Body of pancreas (tissue), 4 donors: ENCODE results near the gene IFITM1. TPM values are rescaled to one million over a fixed set of nuclear protein-coding genes. Genes with fewer than 3 reads are reported as not detected.

Experiments
- ATAC-seq: fragments of 150-250 bp; one replicate; pipeline ENCODE4 v1.9.1; 2016
- DNase-seq, 4 donors: peaks; one replicate each; pipeline ENCODE4 v3.0.0-alpha.2; 2019
- H3K27ac ChIP-seq, 4 donors: fragments of 200-600 bp; sonication (generic); 1 replicate in 3 of 4; 2 replicates in 1 of 4; pipeline versions ENCODE4 v1.5.1 to v1.6.1; 2016 to 2019; ENCODE audit warnings: mild to moderate bottlenecking in 1 of 4, mixed read lengths in 1 of 4, moderate library complexity in 1 of 4
- H3K27me3 ChIP-seq, 2 donors: fragments of 200-600 bp; sonication (generic); one replicate each; pipeline ENCODE4 v1.6.0; 2016; ENCODE audit warnings: mild to moderate bottlenecking in 1 of 2
- H3K36me3 ChIP-seq, 2 donors: fragments of 200-600 bp; sonication (generic); replicated peaks in 1 of 2; 2 replicates each; pipeline ENCODE4 v1.5.1; 2016; ENCODE audit warnings: low read depth in 2 of 2; ENCODE audit not compliant: insufficient read depth in 1 of 2
- H3K4me1 ChIP-seq: fragments of 200-600 bp; sonication (generic); one replicate; pipeline ENCODE4 v1.6.0; 2016
- H3K4me3 ChIP-seq, 2 donors: fragments of 200-600 bp; sonication (generic); 1 replicate in 1 of 2; 2 replicates in 1 of 2; pipeline ENCODE4 v1.5.1; 2016 to 2019
- H3K9me3 ChIP-seq, 3 donors: fragments of 200-600 bp; sonication (generic); 1 replicate in 2 of 3; 2 replicates in 1 of 3; pipeline ENCODE4 v1.5.1; 2016
- POLR2A ChIP-seq, 3 donors: fragments of 450-650 bp; IDR thresholded peaks; one replicate each; pipeline ENCODE4 v1.6.1; 2016; ENCODE audit warnings: antibody characterized with exemption in 3 of 3, mild to moderate bottlenecking in 2 of 3
- WGBS, 2 donors: methylation state at CpG; one replicate each; pipeline ENCODE4 v1.1.5; 2017; 5-methylcytosine and 5-hydroxymethylcytosine counted together
- intact Hi-C: fragments of 100-400 bp; cut with DNase I; formaldehyde crosslinking; loops from one replicate; pipeline ENCODE4 v1.15.1; 2023
- total RNA-seq, 2 donors: library from RNA; depleted of rRNA; stranded (reverse); fragments of >200 nt; gene quantifications; one replicate each; pipeline ENCODE4 v1.1.0, GENCODE V29; 2016
- TF ChIP-seq, protein P1 (sequence below), 7 experiments: fragments of 450-650 bp in 4 of 7; fragments of 200-600 bp in 3 of 7; sonication (generic) in 3 of 7; IDR thresholded peaks; one replicate each; pipeline ENCODE4 v1.5.1; 2016 to 2019; ENCODE audit warnings: antibody characterized with exemption in 7 of 7

Gene IFITM1
- total RNA-seq, 2 donors from 2014 or later = 31.0 to 39.7 TPM

DNA sequence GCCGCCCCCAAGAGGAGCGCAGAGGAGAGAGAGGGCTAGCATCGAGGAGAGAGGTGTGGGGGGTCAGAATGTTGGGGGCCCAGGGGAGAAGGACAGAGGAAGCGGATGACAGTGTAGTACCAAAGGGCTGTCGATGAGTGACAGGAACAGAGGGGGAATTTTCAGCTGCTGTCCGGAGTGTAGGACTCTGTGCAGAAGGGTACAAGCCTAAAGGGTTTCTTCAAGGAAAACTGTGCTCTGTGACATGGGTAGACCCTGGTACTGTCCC lies 41.0 kb upstream of the IFITM1 start:
- H3K4me3 ChIP-seq = no peak overlapping the region
- DNase-seq = no peak
- WGBS, 2 donors = 81 to 84% methylated on average over 6 of the region's 6 CpGs
- no peaks in the 10 kb centered on the region for H3K9me3 ChIP-seq
- intact Hi-C loops = no loop called here
- H3K36me3 ChIP-seq = no peaks in the 10 kb centered on the region
- no peak for ATAC-seq
- no peaks in the 10 kb centered on the region for H3K4me1 ChIP-seq
- no peaks in the 10 kb centered on the region for H3K27me3 ChIP-seq
- TF ChIP-seq POLR2A (IDR thresholded peaks at IDR 0.05) = no peak
- TF ChIP-seq, protein P1, sequence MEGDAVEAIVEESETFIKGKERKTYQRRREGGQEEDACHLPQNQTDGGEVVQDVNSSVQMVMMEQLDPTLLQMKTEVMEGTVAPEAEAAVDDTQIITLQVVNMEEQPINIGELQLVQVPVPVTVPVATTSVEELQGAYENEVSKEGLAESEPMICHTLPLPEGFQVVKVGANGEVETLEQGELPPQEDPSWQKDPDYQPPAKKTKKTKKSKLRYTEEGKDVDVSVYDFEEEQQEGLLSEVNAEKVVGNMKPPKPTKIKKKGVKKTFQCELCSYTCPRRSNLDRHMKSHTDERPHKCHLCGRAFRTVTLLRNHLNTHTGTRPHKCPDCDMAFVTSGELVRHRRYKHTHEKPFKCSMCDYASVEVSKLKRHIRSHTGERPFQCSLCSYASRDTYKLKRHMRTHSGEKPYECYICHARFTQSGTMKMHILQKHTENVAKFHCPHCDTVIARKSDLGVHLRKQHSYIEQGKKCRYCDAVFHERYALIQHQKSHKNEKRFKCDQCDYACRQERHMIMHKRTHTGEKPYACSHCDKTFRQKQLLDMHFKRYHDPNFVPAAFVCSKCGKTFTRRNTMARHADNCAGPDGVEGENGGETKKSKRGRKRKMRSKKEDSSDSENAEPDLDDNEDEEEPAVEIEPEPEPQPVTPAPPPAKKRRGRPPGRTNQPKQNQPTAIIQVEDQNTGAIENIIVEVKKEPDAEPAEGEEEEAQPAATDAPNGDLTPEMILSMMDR (IDR thresholded peaks at IDR 0.05) = no peak
- H3K27ac ChIP-seq = no peak overlapping the region

DNA sequence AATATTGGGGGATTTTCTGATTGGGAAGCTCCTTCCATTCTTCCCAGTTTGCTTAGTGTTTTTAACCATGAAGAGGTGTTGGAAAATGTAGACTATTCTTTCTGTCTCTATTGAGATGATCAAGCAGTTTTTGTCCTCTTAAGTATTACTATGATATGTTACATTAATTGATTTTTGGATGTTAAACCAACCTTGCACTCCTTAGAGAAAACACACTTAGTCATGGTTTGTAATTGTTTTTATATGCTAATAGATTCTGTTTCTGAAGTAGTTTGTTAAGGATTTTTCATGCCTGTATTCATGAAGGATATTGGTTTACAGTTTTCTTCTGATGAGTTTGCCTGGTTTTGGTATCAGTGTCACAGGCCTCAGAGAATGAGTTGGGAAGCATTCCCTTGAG lies 37.6 kb upstream of the IFITM1 start:
- no peak overlapping the region for H3K4me3 ChIP-seq
- intact Hi-C loops = no loop called here
- no peaks in the 10 kb centered on the region for H3K36me3 ChIP-seq
- H3K9me3 ChIP-seq = no peaks in the 10 kb centered on the region
- ATAC-seq (no peak), DNase-seq (no peak)
- no peak overlapping the region for H3K27ac ChIP-seq
- peaks cover 0 to 8% of the 10 kb centered on the region in 2 donors for H3K27me3 ChIP-seq
- TF ChIP-seq, protein P1 (IDR thresholded peaks at IDR 0.05) = no peak
- no peak for TF ChIP-seq POLR2A (IDR thresholded peaks at IDR 0.05)
- peaks cover 21% of the 10 kb centered on the region for H3K4me1 ChIP-seq

DNA sequence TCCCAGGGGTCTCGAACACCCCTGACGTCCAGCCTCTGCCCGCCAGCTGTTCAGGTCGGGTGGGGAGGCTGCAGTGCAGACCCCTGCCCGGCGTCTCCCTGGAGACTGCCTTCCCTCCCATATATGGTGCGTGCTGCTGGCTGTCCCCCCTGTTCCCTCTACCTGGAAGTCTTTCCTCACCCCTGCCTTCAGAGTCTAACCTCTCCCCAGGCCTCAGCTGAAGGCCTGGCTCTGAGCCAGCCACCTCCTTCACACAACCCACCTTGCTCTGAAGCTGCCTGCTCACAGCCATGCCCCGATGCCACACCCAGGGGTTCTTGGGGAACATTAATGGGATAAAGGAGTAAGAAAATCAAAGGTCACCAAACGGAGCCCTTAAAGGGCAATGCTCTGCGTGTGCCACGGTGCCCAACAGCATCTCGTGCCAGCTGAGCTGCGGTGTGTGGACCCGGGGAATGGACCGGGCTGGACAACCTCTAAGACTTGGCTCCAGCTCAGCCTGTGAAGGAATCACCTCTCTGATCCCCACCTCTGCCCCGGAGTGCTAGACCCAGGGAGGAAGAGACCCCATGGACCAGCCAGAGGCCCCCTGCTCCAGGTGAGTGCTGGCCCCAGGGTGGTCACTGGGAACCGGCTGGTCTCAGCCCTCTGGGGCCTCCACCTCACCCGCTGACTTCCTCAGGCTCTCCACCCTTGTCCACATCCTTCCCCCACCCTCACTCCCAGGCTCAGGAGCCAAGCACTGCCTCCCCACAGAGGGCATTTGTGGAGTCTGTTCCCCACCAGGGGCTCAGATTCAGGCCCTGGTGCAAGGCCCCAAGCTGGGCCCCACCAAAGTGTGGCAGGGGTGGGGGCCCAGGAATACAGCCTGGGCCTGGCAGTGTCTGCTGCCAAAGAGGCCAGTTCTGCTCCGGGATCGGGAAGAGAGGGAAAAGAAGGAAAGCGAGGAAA lies 35.6 kb upstream of the IFITM1 start, which contains the start of gene NLRP6:
Gene NLRP6, plus strand, starts transcription at position 407 of the 951 bp plus-strand sequence. Its CDS starts 163 bp downstream, at position 570.
- no peaks in the 10 kb centered on the region for H3K36me3 ChIP-seq
- peaks cover 0 to 13% of the 10 kb centered on the region in 2 donors for H3K27me3 ChIP-seq
- DNase-seq (peak in 1 of 4 donors; percentile 12), ATAC-seq (no peak)
- H3K4me1 ChIP-seq = peaks cover 24% of the 10 kb centered on the region
- 84 to 86% methylated on average over 18 to 21 of the region's 21 CpGs for WGBS, 2 donors
- TF ChIP-seq POLR2A (IDR thresholded peaks at IDR 0.05) = no peak
- TF ChIP-seq, protein P1 (IDR thresholded peaks at IDR 0.05) = no peak
- H3K9me3 ChIP-seq = no peaks in the 10 kb centered on the region
- no peak within 1 kb of the TSS for H3K27ac ChIP-seq
- intact Hi-C loops = no loop called here
- H3K4me3 ChIP-seq = no peak within 1 kb of the TSS

- H3K4me3 ChIP-seq = no peak overlapping the region
- intact Hi-C loops = no loop called here
- DNase-seq (peak in 2 of 4 donors; percentile 11 to 15), ATAC-seq (no peak)
- H3K27me3 ChIP-seq = peaks cover 0 to 13% of the 10 kb centered on the region in 2 donors
- WGBS, 2 donors = 20% methylated on average over 36 to 92 of the region's 97 CpGs
- no peak overlapping the region for H3K27ac ChIP-seq
- no peaks in the 10 kb centered on the region for H3K36me3 ChIP-seq
- TF ChIP-seq, protein P1 (IDR thresholded peaks at IDR 0.05) = no peak
- no peak for TF ChIP-seq POLR2A (IDR thresholded peaks at IDR 0.05)
- peaks cover 24% of the 10 kb centered on the region for H3K4me1 ChIP-seq
- H3K9me3 ChIP-seq = no peaks in the 10 kb centered on the region
Observed at GRCh38 chr11:279040-279965, 34.5 kb upstream of the IFITM1 start.
